A549 (cell line): ENCODE results near the gene RAB11FIP4.

ENCODE experiments used
- CEBPB ChIP-seq, 2 experiments: fragments of >200 bp in 1 of 2; sonication (Bioruptor Twin) in 1 of 2; formaldehyde crosslinking in 1 of 2; IDR thresholded peaks; 2 replicates each; pipeline ENCODE4 v1.6.1; 2012 to 2016
- CHD4 ChIP-seq: fragments of 200-600 bp; sonication (generic); IDR thresholded peaks from 2 replicates; pipeline ENCODE4 v1.6.1; 2016; ENCODE audit warnings: antibody characterized with exemption, mild to moderate bottlenecking, borderline replicate concordance
- CTCF ChIP-seq: fragments of >200 bp; sonication (Bioruptor Twin); formaldehyde crosslinking; IDR thresholded peaks from 3 replicates; pipeline ENCODE4 v1.5.1; 2016
- POLR2A ChIP-seq: IDR thresholded peaks from 2 replicates; pipeline ENCODE4 v1.6.1; 2012; ENCODE audit warnings: mild to moderate bottlenecking, low read length
- SMC3 ChIP-seq: fragments of >200 bp; sonication (Bioruptor Twin); formaldehyde crosslinking; IDR thresholded peaks from 3 replicates; pipeline ENCODE4 v1.6.1; 2018; ENCODE audit warnings: inconsistent platforms

- TF ChIP-seq POLR2A, result no peak
- TF ChIP-seq CEBPB (IDR thresholded peaks at IDR 0.05), result no peak
- TF ChIP-seq SMC3, result no peak
- no peak for TF ChIP-seq CTCF
- TF ChIP-seq CHD4, result no peak
Measured at GRCh38 chr17:31357091-31357490, 34.4 kb upstream of the RAB11FIP4 start.
